Activated naive CD8-positive, alpha-beta T cell treated with anti-CD3 and anti-CD28 coated beads, Interleukin-2, amount 50 U/mL, for 16 hours (primary cell): ENCODE measurements around the gene SPPL2C.

Experiments used
- DNase-seq: peaks from one replicate; pipeline ENCODE4 v3.0.0-alpha.2; 2020; ENCODE audit warnings: low read depth, low spot score

The SPPL2C gene

GRCh38 chr17:45828171-45828570 lies 16.5 kb upstream of the SPPL2C start:
- no peak for DNase-seq

GRCh38 chr17:45828582-45829133 lies 16.0 kb upstream of the SPPL2C start:
- no peak for DNase-seq

GRCh38 chr17:45833920-45834319 lies 10.8 kb upstream of the SPPL2C start:
- DNase-seq: no peak

- DNase-seq: no peak
Measured at GRCh38 chr17:45834471-45835396, 9.9 kb upstream of the SPPL2C start.

DNA sequence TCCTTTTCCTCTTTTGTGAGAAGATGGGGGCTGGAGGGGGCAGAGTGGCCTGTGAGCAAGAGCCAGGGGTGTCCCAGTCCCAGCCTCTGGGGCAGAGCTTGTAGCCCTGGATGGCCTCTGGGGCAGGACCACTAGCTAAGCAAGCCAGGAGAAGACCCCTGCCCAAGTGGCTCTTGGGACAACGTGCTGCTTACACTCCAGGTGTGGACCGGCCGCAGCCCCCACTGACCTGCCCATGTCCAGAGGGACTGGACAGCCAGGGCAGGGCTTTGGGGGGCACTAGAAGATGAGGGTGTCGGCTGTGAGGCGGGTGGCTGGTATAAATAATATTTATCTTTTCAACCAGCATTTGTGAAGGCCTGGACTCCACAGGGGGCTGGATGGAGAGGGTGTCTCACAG lies 9.2 kb upstream of the SPPL2C start:
- DNase-seq: no peak

DNA sequence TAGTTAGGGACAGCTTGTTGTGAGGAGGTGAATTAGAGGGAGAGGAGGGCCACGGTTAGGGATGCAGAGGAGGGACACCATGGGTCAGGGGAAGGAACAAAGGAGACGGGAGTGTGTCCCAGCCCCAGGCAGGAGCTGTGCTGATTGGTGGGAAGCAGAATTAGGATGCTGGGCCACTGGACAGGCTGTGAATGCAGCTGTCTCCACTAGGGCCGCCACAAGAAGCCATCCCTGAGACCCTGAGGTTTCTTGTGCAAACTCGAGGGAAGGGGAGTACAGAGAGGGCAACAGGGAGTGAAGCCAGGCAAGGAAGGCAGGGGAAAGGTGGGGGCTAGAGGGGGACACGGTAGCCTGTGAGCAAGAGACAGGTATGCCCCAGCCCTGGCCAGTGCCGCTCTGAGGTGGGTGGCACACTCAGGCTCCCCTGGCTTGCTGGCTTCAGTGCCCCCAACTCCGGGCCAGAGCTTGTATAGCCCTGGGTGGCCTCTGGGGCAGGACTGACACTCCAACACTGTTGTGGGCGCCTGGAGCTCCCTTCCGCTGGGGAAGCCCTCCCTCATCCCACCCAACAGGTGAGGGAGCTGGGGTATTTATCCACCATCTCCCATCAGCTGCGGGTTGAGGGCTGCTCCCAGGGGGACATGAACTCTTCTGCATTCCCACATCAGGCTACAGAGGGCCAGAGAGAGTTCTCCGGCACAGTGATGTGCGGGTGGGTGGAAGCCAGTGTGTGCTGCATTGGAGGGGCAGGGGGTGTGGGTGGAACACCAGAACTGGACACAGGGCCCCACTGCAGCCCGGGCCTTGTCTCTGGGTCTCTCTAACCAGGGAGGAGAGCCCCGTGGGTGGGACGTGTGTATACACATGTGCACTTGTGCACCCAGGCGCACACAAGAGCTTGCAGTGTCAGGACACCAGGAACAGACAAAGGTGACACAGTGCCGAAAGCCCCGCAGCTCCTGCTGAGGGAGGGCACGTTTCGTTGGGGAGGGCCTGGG lies 8.3 kb upstream of the SPPL2C start:
- DNase-seq: no peak

- DNase-seq: no peak
Measured at GRCh38 chr17:45837187-45837586, 7.5 kb upstream of the SPPL2C start.

DNA sequence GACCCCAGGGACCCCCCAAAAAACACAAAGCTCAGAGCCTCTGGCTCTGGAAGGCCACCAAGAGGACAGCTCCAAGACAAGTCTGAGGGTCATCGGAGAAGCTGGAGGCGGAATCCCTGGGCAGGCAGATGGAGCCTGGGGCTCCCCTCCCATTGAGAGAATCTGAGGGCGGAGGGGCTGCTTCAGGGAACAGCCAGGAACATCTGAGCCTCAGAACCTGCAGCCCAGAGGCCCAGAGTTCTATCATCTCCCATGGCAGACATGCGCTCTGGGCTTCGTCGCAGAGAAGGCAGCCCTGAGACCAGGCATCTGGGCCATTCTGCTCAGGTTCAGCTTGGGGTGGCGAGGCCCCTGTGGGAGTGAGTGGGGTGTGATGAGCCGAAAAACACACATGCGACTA lies 7.1 kb upstream of the SPPL2C start:
- DNase-seq: no peak

DNA sequence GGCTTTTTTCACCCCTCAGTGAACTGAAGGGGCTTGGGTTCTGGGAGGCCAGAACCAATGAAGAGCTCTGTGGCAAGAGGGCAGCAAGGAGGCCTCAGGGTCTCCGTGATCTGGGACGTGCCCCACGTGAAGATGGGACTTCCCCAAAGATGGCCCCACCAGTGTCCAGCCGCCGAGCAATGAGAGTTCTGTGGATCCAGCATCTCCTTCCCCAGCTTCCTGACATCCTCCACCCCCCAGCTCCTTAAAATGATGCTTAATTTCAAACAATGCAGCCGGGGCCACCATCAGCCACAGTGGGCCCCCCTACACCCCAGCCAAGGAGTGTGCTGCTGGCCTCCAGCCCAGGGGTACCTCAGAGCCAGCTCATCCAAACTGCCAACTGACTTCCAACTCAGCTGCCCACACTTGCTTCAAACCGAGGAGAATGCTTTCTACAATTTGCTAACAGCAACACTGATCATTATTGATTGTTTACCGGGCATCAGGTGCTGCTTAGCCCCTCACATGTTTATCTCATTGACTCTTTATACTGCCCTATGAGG lies 5.9 kb upstream of the SPPL2C start:
- DNase-seq: no peak

DNA sequence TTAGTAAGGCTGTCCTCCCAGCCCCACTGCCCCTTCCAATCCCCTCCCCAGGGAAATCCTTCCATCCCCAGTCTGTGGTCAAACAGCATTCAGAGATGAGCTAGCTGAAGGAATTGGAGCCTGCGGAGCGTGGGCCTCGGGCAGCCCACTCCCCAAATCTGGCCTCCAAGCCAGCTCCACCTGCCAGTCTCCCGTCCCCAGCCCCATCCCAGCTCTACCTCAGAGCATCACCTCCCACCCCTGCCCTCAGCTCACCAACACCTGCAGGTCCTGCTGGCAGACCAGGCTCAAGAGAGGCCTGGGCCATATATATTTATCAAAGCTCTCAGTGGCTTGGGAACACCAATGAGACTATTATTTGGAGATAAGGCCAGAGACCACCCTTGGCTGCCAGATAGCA lies 5.2 kb upstream of the SPPL2C start:
- no peak for DNase-seq

DNA sequence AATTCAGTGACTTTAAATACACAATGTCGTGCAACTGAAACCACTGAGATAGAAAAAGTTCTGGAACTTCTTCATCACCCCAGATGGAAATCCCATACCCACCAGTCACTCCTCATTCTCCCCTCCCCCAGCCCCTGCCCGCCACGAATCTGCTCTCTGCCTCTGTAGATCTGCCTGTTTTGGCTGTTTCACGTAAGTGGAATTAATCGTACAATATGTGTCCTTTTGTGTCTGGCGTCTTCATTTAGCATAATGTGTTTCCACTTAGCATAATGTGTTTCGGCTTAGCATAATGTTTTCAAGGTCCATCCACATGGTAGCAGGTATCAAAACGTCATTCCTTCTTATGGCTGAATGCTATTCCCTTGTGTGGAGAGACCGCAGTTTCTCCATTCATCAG lies 3.5 kb upstream of the SPPL2C start:
- no peak for DNase-seq

- DNase-seq: no peak
Measured at GRCh38 chr17:45841883-45842525, 2.7 kb upstream of the SPPL2C start.

DNA sequence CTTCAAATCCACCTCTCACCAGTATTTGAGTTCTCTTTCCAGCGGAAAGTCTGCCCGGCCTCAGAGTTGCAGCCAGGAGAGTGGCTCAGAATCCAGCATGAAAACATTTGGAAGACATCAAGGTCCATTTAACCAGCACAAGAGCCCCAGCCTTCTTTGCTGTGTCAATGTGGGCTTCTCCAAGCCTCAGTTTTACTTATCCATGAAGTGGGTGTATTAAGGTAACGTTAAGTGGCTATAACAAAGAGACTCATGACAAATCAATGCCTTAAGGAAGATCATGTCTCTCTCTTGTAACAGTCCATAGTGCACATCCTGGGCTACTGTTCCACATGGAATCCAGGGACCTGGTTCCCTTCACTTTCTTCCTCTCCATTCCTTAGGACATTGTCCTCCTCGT lies 959 bp upstream of the SPPL2C start:
- DNase-seq: no peak

- no peak for DNase-seq
Measured at GRCh38 chr17:45845376-45846185, 900 bp downstream of the SPPL2C start.

GRCh38 chr17:45846223-45846622 lies 1.5 kb downstream of the SPPL2C start:
- no peak for DNase-seq

DNA sequence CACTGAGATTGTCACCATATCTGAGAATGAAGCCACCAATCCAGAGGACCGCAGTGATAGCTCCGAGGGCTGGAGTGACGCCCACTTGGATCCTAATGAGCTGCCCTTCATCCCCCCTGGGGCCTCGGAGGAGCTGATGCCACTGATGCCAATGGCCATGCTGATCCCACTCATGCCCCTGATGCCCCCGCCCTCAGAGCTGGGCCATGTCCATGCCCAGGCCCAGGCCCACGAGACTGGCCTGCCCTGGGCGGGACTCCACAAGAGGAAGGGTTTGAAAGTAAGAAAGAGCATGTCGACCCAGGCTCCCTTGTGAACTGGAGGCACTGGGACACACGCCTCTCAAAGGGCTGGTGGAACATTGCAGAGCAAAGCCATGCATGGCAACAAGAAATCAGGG lies 2.0 kb downstream of the SPPL2C start:
- DNase-seq: no peak

- DNase-seq: no peak
Measured at GRCh38 chr17:45847101-45847500, 2.4 kb downstream of the SPPL2C start.

GRCh38 chr17:45847747-45848146 lies 3.1 kb downstream of the SPPL2C start:
- DNase-seq: no peak

- no peak for DNase-seq
Measured at GRCh38 chr17:45848405-45848804, 3.7 kb downstream of the SPPL2C start.

DNA sequence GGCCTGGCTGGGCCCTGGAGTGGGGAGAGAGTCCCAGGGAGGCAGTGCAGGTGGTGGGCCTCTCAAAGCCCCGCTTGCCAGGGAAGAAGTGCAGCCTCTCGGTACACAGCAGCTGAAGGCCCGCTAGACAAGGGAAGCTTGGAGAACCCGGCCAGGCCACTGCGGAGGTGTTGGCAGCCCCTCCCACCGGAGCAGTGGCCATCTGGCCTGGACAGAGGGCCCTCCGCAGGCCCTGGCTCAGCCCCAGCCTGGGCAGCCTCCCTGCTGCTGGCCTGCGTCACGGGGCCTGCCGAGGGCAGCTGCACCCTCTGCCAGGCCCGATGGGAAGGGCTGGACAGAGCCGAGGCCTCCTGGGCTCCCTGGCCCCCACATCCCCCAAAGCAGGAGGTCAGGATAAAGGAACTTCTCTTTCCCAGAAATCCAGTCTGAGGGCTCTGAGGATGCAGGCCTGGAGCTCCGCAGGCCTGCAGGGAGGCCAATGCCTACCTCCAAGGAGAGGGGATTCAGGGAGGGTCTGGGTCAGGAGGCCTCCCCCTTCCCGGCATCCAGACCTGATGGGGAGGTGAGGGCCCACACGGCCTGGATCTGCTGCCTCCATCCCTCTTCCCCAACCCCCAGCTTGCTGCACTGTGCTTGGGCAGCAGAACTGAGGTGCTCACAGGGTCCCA lies 4.3 kb downstream of the SPPL2C start:
- DNase-seq: no peak
